GM19043 (cell line): ENCODE measurements around the gene LGR6.

Experiments used
- ATAC-seq: cut with Tn5 transposase; IDR thresholded peaks from one replicate; pipeline ENCODE4 v1.9.1; 2021; ENCODE audit warnings: low read depth; ENCODE audit not compliant: unreplicated experiment

LGR6 gene

GRCh38 chr1:202197653-202198365 is 4.2 kb downstream of the LGR6 start:
- no peak for ATAC-seq

- no peak for ATAC-seq
These were observed 4.7 kb downstream of the LGR6 start for GRCh38 chr1:202198366-202198724.

- ATAC-seq: no peak
These were observed 5.7 kb downstream of the LGR6 start for GRCh38 chr1:202199040-202199889.

GRCh38 chr1:202200112-202200548 is 6.5 kb downstream of the LGR6 start:
- no peak for ATAC-seq

GRCh38 chr1:202200669-202201068 is 7.1 kb downstream of the LGR6 start:
- ATAC-seq: no peak

- ATAC-seq: no peak
These were observed 7.7 kb downstream of the LGR6 start for GRCh38 chr1:202201266-202201665.

- ATAC-seq: no peak
These were observed 8.4 kb downstream of the LGR6 start for GRCh38 chr1:202201971-202202370.

- ATAC-seq: no peak
These were observed 9.0 kb downstream of the LGR6 start for GRCh38 chr1:202202500-202203168.

- ATAC-seq: no peak
These were observed 9.8 kb downstream of the LGR6 start for GRCh38 chr1:202203238-202204039.

GRCh38 chr1:202204065-202204464 is 10.5 kb downstream of the LGR6 start:
- no peak for ATAC-seq

GRCh38 chr1:202205523-202206190 is 12.1 kb downstream of the LGR6 start:
- no peak for ATAC-seq

GRCh38 chr1:202207292-202207691 is 13.7 kb downstream of the LGR6 start:
- no peak for ATAC-seq

GRCh38 chr1:202208351-202208857 is 14.8 kb downstream of the LGR6 start:
- no peak for ATAC-seq

GRCh38 chr1:202210385-202210784 is 16.8 kb downstream of the LGR6 start:
- no peak for ATAC-seq

GRCh38 chr1:202210969-202211368 is 17.4 kb downstream of the LGR6 start:
- ATAC-seq: no peak

GRCh38 chr1:202212787-202213186 is 19.2 kb downstream of the LGR6 start:
- no peak for ATAC-seq

- ATAC-seq: no peak
These were observed 19.9 kb downstream of the LGR6 start for GRCh38 chr1:202213361-202214088.

GRCh38 chr1:202214089-202214843 is 20.7 kb downstream of the LGR6 start:
- ATAC-seq: no peak
